Hepatocyte (in vitro differentiated cells): Measurements from ENCODE around the gene CNNM2. TPM values are rescaled to one million over a fixed set of nuclear protein-coding genes. Genes with fewer than 3 reads are reported as not detected.

Experiments
- DNase-seq: peaks from one replicate; pipeline ENCODE4 v3.0.0-alpha.2; 2016; ENCODE audit warnings: low spot score
- H2AFZ ChIP-seq: fragments of 200-600 bp; sonication (generic); 2 replicates; pipeline ENCODE4 v1.6.0; 2016; ENCODE audit warnings: antibody characterized with exemption, mild to moderate bottlenecking
- H3K27ac ChIP-seq: fragments of 200-600 bp; sonication (generic); 2 replicates; pipeline ENCODE4 v1.5.1; 2016; ENCODE audit warnings: mild to moderate bottlenecking
- H3K27me3 ChIP-seq: fragments of 200-600 bp; sonication (generic); 2 replicates; pipeline ENCODE4 v1.6.1; 2016
- H3K36me3 ChIP-seq: fragments of 200-600 bp; sonication (generic); replicated peaks from 2 replicates; pipeline ENCODE4 v1.5.1; 2016; ENCODE audit warnings: low read depth; ENCODE audit not compliant: insufficient read depth
- H3K4me1 ChIP-seq: fragments of 200-600 bp; sonication (generic); 2 replicates; pipeline ENCODE4 v1.5.1; 2016; ENCODE audit warnings: mild to moderate bottlenecking, moderate library complexity; ENCODE audit not compliant: insufficient read depth
- H3K4me2 ChIP-seq: fragments of 200-600 bp; sonication (generic); 2 replicates; pipeline ENCODE4 v1.6.0; 2016
- H3K4me3 ChIP-seq: fragments of 200-600 bp; sonication (generic); 2 replicates; pipeline ENCODE4 v1.5.1; 2016; ENCODE audit warnings: mild to moderate bottlenecking
- H3K79me2 ChIP-seq: fragments of 200-600 bp; sonication (generic); 2 replicates; pipeline ENCODE4 v1.6.0; 2017; ENCODE audit warnings: mild to moderate bottlenecking
- H3K9me2 ChIP-seq: fragments of 200-600 bp; sonication (generic); replicated peaks from 2 replicates; pipeline ENCODE4 v1.6.0; 2017; ENCODE audit warnings: mild to moderate bottlenecking; ENCODE audit not compliant: insufficient read depth
- H3K9me3 ChIP-seq: fragments of 200-600 bp; sonication (generic); 2 replicates; pipeline ENCODE4 v1.5.1; 2016; ENCODE audit warnings: low read depth, mild to moderate bottlenecking
- H4K20me1 ChIP-seq: fragments of 200-600 bp; sonication (generic); 2 replicates; pipeline ENCODE4 v1.6.0; 2016; ENCODE audit warnings: mild to moderate bottlenecking; ENCODE audit not compliant: insufficient read depth, poor library complexity, severe bottlenecking
- EZH2 ChIP-seq: fragments of 200-600 bp; sonication (generic); IDR thresholded peaks from 2 replicates; pipeline ENCODE4 v1.6.1; 2016; ENCODE audit warnings: antibody characterized with exemption, mild to moderate bottlenecking, borderline replicate concordance
- EZH2phosphoT487 ChIP-seq: fragments of 200-600 bp; sonication (generic); IDR thresholded peaks from one replicate; pipeline ENCODE4 v1.6.1; 2018; ENCODE audit warnings: antibody characterized with exemption, mild to moderate bottlenecking, low read depth, moderate library complexity; ENCODE audit not compliant: unreplicated experiment, severe bottlenecking
- WGBS: methylation state at CpG from one replicate; pipeline ENCODE4 v1.1.6; 2016; ENCODE audit warnings: low lambda C conversion rate; ENCODE audit errors: missing lambda C conversion rate; 5-methylcytosine and 5-hydroxymethylcytosine counted together
- polyA plus RNA-seq: library from polyadenylated mRNA; unstranded; fragments of >200 nt; fragmentation: Nextera tagmentation; extraction: Ambion mirVana; gene quantifications from 2 replicates; pipeline ENCODE4 v1.2.1, GENCODE V29; 2016
- total RNA-seq: library from RNA; depleted of rRNA; stranded (reverse); fragments of >200 nt; gene quantifications from 2 replicates; pipeline ENCODE4 v1.2.3, GENCODE V29; 2014
- TF ChIP-seq, protein P1 (sequence below): fragments of 200-600 bp; sonication (generic); IDR thresholded peaks from 2 replicates; pipeline ENCODE4 v1.5.1; 2016; ENCODE audit warnings: antibody characterized with exemption, mild to moderate bottlenecking; ENCODE audit not compliant: poor library complexity

Gene CNNM2
- total and polyA plus RNA-seq, 2 experiments from 2014 or later, result 6.8 to 9.8 TPM

DNA sequence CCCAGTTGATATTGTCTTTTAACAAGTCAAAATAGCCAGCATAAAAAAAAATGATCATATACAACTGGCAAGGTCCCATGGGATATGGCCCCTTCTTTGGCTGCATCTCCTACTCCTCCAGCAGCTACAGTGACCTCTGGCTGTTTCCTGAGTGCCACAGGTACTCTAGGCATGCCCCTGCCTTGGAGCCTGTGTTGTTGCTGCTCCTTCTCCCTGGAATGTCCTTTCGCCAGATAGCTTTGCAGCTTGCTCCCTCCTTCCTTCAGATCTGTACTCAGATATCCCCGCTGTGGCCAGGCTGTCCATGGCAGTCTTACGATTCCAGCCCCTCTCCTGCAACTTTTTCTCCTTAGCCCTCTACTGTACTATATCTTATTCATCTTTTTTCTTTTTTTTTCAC is 23.3 kb downstream of the CNNM2 start:
- Histone ChIP-seq H4K20me1 (no peaks in the 10 kb centered on the region), H3K9me3 (no peaks in the 10 kb centered on the region), H3K9me2 (no peaks in the 10 kb centered on the region), H3K36me3 (no peaks in the 10 kb centered on the region), H3K27ac (no peak overlapping the region), H3K4me1 (peaks cover 8% of the 10 kb centered on the region), H3K27me3 (no peaks in the 10 kb centered on the region), H3K4me3 (no peak overlapping the region), H3K4me2 (no peak overlapping the region), H3K79me2 (peaks cover 2% of the 10 kb centered on the region), H2AFZ (no peak overlapping the region)
- WGBS, result 87% methylated on average over 3 of the region's 3 CpGs
- TF ChIP-seq EZH2phosphoT487, result no peak
- no peak for TF ChIP-seq EZH2
- TF ChIP-seq, protein P1, sequence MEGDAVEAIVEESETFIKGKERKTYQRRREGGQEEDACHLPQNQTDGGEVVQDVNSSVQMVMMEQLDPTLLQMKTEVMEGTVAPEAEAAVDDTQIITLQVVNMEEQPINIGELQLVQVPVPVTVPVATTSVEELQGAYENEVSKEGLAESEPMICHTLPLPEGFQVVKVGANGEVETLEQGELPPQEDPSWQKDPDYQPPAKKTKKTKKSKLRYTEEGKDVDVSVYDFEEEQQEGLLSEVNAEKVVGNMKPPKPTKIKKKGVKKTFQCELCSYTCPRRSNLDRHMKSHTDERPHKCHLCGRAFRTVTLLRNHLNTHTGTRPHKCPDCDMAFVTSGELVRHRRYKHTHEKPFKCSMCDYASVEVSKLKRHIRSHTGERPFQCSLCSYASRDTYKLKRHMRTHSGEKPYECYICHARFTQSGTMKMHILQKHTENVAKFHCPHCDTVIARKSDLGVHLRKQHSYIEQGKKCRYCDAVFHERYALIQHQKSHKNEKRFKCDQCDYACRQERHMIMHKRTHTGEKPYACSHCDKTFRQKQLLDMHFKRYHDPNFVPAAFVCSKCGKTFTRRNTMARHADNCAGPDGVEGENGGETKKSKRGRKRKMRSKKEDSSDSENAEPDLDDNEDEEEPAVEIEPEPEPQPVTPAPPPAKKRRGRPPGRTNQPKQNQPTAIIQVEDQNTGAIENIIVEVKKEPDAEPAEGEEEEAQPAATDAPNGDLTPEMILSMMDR, result no peak
- no peak for DNase-seq

DNA sequence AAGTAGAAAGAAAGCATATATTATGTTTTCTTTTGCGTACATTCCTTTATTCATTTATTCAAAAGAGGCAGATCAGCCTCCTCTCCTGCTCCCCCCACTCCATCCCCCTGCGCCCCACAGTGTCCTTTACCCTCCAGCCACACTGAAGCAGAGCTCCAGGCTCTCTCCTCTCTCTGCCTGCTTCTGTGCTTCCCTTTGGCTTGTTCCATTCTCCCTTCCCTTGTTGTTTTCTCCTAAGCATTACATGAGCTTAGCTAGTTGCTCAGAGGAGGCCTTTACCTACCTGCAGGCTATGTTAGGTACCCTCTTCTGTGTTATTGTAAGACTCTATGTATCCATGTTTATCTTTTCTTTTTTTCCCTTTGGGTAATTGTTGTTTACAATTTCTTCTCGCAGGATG is 27.4 kb downstream of the CNNM2 start:
- Histone ChIP-seq H4K20me1 (no peaks in the 10 kb centered on the region), H3K36me3 (no peaks in the 10 kb centered on the region), H3K9me3 (no peaks in the 10 kb centered on the region), H3K4me1 (peaks cover 13% of the 10 kb centered on the region), H3K79me2 (no peaks in the 10 kb centered on the region), H2AFZ (no peak overlapping the region), H3K9me2 (no peaks in the 10 kb centered on the region), H3K27me3 (no peaks in the 10 kb centered on the region), H3K27ac (no peak overlapping the region), H3K4me3 (no peak overlapping the region), H3K4me2 (no peak overlapping the region)
- DNase-seq, result no peak
- TF ChIP-seq EZH2 (no peak), EZH2phosphoT487 (no peak)
- TF ChIP-seq, protein P1, result no peak
- 68% methylated on average over 3 of the region's 3 CpGs for WGBS

DNA sequence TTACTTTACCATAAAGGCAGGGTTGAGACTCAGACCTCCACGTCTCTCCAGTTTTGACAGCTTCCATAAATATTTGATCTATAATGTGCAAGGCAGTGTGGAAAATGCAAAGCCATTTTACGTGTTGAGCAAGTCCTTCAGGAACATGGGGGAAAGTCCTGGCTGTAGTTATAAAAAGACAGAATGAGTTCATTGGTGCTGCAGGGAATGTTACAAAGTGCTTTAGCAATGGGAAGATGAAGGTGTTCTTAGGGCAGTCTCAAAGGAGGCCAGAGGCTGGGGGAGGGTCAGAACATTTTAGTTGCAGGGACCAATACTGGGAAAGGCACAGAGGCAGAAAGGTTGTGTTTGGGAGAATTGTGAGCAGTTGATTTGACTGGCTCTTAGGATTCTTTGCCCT is 27.9 kb downstream of the CNNM2 start:
- no peak for DNase-seq
- H3K9me2 ChIP-seq, result no peaks in the 10 kb centered on the region
- no peaks in the 10 kb centered on the region for H3K27me3 ChIP-seq
- H2AFZ ChIP-seq, result no peak overlapping the region
- no peak overlapping the region for H3K27ac ChIP-seq
- H3K4me3 ChIP-seq, result no peak overlapping the region
- no peak overlapping the region for H3K4me2 ChIP-seq
- H4K20me1 ChIP-seq, result no peaks in the 10 kb centered on the region
- no peaks in the 10 kb centered on the region for H3K9me3 ChIP-seq
- TF ChIP-seq EZH2, result no peak
- no peak for TF ChIP-seq EZH2phosphoT487
- TF ChIP-seq, protein P1, result no peak
- 51% methylated on average over 2 of the region's 2 CpGs for WGBS
- H3K79me2 ChIP-seq, result no peaks in the 10 kb centered on the region
- peaks cover 13% of the 10 kb centered on the region for H3K4me1 ChIP-seq
- H3K36me3 ChIP-seq, result no peaks in the 10 kb centered on the region

DNA sequence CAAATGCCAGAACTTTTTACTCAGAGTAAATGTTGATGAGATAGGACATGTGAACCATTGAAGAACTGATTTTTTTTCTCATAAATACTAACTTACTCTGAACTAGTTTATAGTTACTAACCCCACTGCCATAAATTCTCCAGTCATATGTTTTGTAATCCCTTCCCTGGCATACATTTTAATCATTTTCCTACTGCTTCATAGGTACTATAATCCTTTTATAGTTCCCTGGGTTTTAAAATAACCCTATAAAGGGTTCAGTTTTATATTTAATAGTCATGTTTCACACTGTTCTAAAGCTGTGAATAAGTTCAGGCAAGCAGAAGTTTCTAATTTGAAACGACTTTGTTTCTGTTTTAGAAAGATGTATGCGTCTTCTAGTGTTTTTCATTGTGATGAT is 28.9 kb downstream of the CNNM2 start:
- 78% methylated on average over 2 of the region's 2 CpGs for WGBS

More for the DNA sequence above, 28.9 kb downstream of the CNNM2 start:
- H4K20me1 ChIP-seq, result no peaks in the 10 kb centered on the region
- no peak for DNase-seq
- H3K36me3 ChIP-seq, result no peaks in the 10 kb centered on the region
- H3K79me2 ChIP-seq, result no peaks in the 10 kb centered on the region
- H3K4me1 ChIP-seq, result peaks cover 13% of the 10 kb centered on the region
- no peaks in the 10 kb centered on the region for H3K9me3 ChIP-seq
- H3K4me2 ChIP-seq, result no peak overlapping the region
- TF ChIP-seq, protein P1, result no peak
- TF ChIP-seq EZH2phosphoT487 (no peak), EZH2 (no peak)
- no peaks in the 10 kb centered on the region for H3K27me3 ChIP-seq
- H3K4me3 ChIP-seq, result no peak overlapping the region
- no peak overlapping the region for H3K27ac ChIP-seq
- no peak overlapping the region for H2AFZ ChIP-seq
- no peaks in the 10 kb centered on the region for H3K9me2 ChIP-seq
